K562 (cell line): ENCODE data around the gene DLGAP1. TPM values are rescaled to one million over a fixed set of nuclear protein-coding genes. Genes with fewer than 3 reads are reported as not detected.

ENCODE experiments used
- ARID2 ChIP-seq: fragments of 450-650 bp; IDR thresholded peaks from 2 replicates; pipeline ENCODE4 v1.6.1; 2017; ENCODE audit warnings: antibody characterized with exemption, mild to moderate bottlenecking
- BACH1 ChIP-seq: fragments of 200-800 bp; sonication (Bioruptor generic); IDR thresholded peaks from 2 replicates; pipeline ENCODE4 v1.6.1; 2016; ENCODE audit warnings: missing genetic modification characterization, missing compliant biosample characterization
- CBX3 ChIP-seq, 2 experiments: IDR thresholded peaks; 1 replicate in 1 of 2; 2 replicates in 1 of 2; pipeline ENCODE4 v1.6.1; 2012; ENCODE audit warnings: inconsistent platforms in 2 of 2, low read length in 2 of 2, borderline replicate concordance in 1 of 2, control low read depth in 1 of 2
- CBX5 ChIP-seq: IDR thresholded peaks from 2 replicates; pipeline ENCODE4 v1.6.1; 2014; ENCODE audit warnings: low read depth, borderline replicate concordance
- CHD4 ChIP-seq: fragments of 200-600 bp; sonication (generic); IDR thresholded peaks from 3 replicates; pipeline ENCODE4 v1.6.1; 2012; ENCODE audit warnings: low read depth, mild to moderate bottlenecking, mixed read lengths, low read length, inconsistent platforms; ENCODE audit not compliant: insufficient read depth, insufficient replicate concordance, poor library complexity, severe bottlenecking
- DPF2 ChIP-seq: fragments of 450-650 bp; IDR thresholded peaks from 2 replicates; pipeline ENCODE4 v1.6.1; 2016
- E2F5 ChIP-seq: sonication (generic); formaldehyde crosslinking; IDR thresholded peaks from 2 replicates; pipeline ENCODE4 v1.8.0; 2022; ENCODE audit warnings: mild to moderate bottlenecking, missing genetic modification reagents
- HCFC1 ChIP-seq: IDR thresholded peaks from 2 replicates; pipeline ENCODE4 v1.6.1; 2012; ENCODE audit warnings: low read depth, low read length, improper control_type of control experiment
- HDAC2 ChIP-seq: fragments of 450-650 bp; IDR thresholded peaks from 2 replicates; pipeline ENCODE4 v1.6.1; 2016; ENCODE audit warnings: mild to moderate bottlenecking
- HNRNPLL ChIP-seq: fragments of 200-400 bp; formaldehyde crosslinking; IDR thresholded peaks from 2 replicates; pipeline ENCODE4 v1.6.1; 2017; ENCODE audit warnings: low read length, low read depth, mild to moderate bottlenecking; ENCODE audit not compliant: poor library complexity, severe bottlenecking
- NFATC3 ChIP-seq: fragments of 450-650 bp; IDR thresholded peaks from 2 replicates; pipeline ENCODE4 v1.6.1; 2017; ENCODE audit warnings: mild to moderate bottlenecking
- POLR2AphosphoS2 ChIP-seq: IDR thresholded peaks from 2 replicates; pipeline ENCODE4 v1.6.1; 2012; ENCODE audit warnings: low read length, improper control_type of control experiment
- RBBP5 ChIP-seq: fragments of 200-600 bp; sonication (generic); IDR thresholded peaks from 2 replicates; pipeline ENCODE4 v1.6.1; 2012; ENCODE audit warnings: borderline replicate concordance, mild to moderate bottlenecking, low read length, control low read depth, inconsistent platforms; ENCODE audit not compliant: insufficient read depth, poor library complexity, severe bottlenecking
- SP1 ChIP-seq: sonication (generic); formaldehyde crosslinking; IDR thresholded peaks from 2 replicates; pipeline ENCODE4 v1.8.1; 2022; ENCODE audit warnings: mild to moderate bottlenecking, missing genetic modification reagents
- SRF ChIP-seq, 2 experiments: fragments of 250-450, 450-650 bp in 1 of 2; sonication (Bioruptor Pico) in 1 of 2; sonication (generic) in 1 of 2; formaldehyde crosslinking; IDR thresholded peaks; 2 replicates each; pipeline versions ENCODE4 v1.5.0 to v1.5.1; 2020 to 2022; ENCODE audit warnings: mild to moderate bottlenecking in 1 of 2, missing genetic modification reagents in 1 of 2
- ZNF165 ChIP-seq: fragments of 250-450 bp; sonication (Bioruptor Pico); IDR thresholded peaks from 2 replicates; pipeline ENCODE4 v1.4.0; 2020; ENCODE audit warnings: borderline replicate concordance
- ZNF408 ChIP-seq: fragments of 250-450 bp; sonication (Bioruptor Pico); IDR thresholded peaks from 2 replicates; pipeline ENCODE4 v1.4.0; 2020; ENCODE audit warnings: low read depth, mild to moderate bottlenecking, moderate library complexity
- ZNF77 ChIP-seq: fragments of 250-450 bp; sonication (Bioruptor Pico); IDR thresholded peaks from 2 replicates; pipeline ENCODE4 v1.5.0; 2020
- polyA plus RNA-seq, 8 experiments: library from polyadenylated mRNA; depleted of rRNA in 4 of 8; stranded (reverse) in 5 of 8; unstranded in 3 of 8; fragments of >200 nt; fragmentation: Nextera tagmentation in 2 of 8; fragmentation: Illumina TruSeq in 1 of 8; extraction: Ambion mirVana in 2 of 8; extraction: Trizol in 1 of 8; gene quantifications; 2 replicates each; pipeline versions ENCODE4 v1.2.1 to v1.2.3, GENCODE V29; 2011 to 2014; ENCODE audit warnings: inconsistent platforms in 1 of 8, missing spikeins in 1 of 8
- total RNA-seq, 7 experiments: library from RNA; depleted of rRNA in 6 of 7; stranded (reverse); fragments of >200 nt in 6 of 7; fragmentation: Illumina TruSeq in 2 of 7; extraction: Trizol in 2 of 7; gene quantifications; 2 replicates each; pipeline versions ENCODE4 v1.2.1 to v1.2.3, GENCODE V29; 2011 to 2021; ENCODE audit warnings: low replicate concordance in 1 of 7
- TF ChIP-seq, protein P1 (sequence below): fragments of 200-400 bp; formaldehyde crosslinking; IDR thresholded peaks from 2 replicates; pipeline ENCODE4 v1.6.1; 2017; ENCODE audit warnings: mild to moderate bottlenecking, low read depth, low read length, moderate library complexity
- TF ChIP-seq, protein P2 (sequence below): fragments of 450-650 bp; IDR thresholded peaks from 2 replicates; pipeline ENCODE4 v1.6.1; 2018; ENCODE audit warnings: mild to moderate bottlenecking, low read depth; ENCODE audit not compliant: partially characterized antibody
- TF ChIP-seq, protein P3 (sequence below): fragments of 200-800 bp; sonication (Bioruptor generic); IDR thresholded peaks from 2 replicates; pipeline ENCODE4 v1.6.1; 2017; ENCODE audit warnings: missing genetic modification characterization, missing compliant biosample characterization

The DLGAP1 gene
- total and polyA plus RNA-seq, 9 of the 15 experiments (the other 6 are each of a cell fraction or from before 2014, with no cell fraction given): 0.04 to 0.22 (median 0.08) TPM

- peak in 1 of 2 experiments; percentile 91; a peak in 2 of 4 replicates for TF ChIP-seq SRF (CRISPR knock-in tag; IDR thresholded peaks at IDR 0.05)
- peak; percentile 94 for TF ChIP-seq POLR2AphosphoS2
- TF ChIP-seq, protein P1, sequence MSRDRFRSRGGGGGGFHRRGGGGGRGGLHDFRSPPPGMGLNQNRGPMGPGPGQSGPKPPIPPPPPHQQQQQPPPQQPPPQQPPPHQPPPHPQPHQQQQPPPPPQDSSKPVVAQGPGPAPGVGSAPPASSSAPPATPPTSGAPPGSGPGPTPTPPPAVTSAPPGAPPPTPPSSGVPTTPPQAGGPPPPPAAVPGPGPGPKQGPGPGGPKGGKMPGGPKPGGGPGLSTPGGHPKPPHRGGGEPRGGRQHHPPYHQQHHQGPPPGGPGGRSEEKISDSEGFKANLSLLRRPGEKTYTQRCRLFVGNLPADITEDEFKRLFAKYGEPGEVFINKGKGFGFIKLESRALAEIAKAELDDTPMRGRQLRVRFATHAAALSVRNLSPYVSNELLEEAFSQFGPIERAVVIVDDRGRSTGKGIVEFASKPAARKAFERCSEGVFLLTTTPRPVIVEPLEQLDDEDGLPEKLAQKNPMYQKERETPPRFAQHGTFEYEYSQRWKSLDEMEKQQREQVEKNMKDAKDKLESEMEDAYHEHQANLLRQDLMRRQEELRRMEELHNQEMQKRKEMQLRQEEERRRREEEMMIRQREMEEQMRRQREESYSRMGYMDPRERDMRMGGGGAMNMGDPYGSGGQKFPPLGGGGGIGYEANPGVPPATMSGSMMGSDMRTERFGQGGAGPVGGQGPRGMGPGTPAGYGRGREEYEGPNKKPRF: no peak
- TF ChIP-seq, protein P2, sequence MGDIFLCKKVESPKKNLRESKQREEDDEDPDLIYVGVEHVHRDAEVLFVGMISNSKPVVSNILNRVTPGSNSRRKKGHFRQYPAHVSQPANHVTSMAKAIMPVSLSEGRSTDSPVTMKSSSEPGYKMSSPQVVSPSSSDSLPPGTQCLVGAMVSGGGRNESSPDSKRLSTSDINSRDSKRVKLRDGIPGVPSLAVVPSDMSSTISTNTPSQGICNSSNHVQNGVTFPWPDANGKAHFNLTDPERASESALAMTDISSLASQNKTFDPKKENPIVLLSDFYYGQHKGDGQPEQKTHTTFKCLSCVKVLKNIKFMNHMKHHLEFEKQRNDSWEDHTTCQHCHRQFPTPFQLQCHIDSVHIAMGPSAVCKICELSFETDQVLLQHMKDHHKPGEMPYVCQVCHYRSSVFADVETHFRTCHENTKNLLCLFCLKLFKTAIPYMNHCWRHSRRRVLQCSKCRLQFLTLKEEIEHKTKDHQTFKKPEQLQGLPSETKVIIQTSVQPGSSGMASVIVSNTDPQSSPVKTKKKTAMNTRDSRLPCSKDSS: no peak
- peak; percentile 85 for TF ChIP-seq SP1 (CRISPR knock-in tag)
- TF ChIP-seq BACH1: no peak
- TF ChIP-seq DPF2: no peak
- no peak for TF ChIP-seq NFATC3
- TF ChIP-seq ARID2: no peak
- TF ChIP-seq ZNF408: no peak
- TF ChIP-seq RBBP5: peak; percentile 55
- no peak for TF ChIP-seq ZNF77
- TF ChIP-seq ZNF165 (CRISPR knock-in tag): no peak
- peak; percentile 60 for TF ChIP-seq HCFC1
- TF ChIP-seq CBX5: no peak
- TF ChIP-seq E2F5 (CRISPR knock-in tag): no peak; the same call in 1 of the 2 replicates
- TF ChIP-seq, protein P3, sequence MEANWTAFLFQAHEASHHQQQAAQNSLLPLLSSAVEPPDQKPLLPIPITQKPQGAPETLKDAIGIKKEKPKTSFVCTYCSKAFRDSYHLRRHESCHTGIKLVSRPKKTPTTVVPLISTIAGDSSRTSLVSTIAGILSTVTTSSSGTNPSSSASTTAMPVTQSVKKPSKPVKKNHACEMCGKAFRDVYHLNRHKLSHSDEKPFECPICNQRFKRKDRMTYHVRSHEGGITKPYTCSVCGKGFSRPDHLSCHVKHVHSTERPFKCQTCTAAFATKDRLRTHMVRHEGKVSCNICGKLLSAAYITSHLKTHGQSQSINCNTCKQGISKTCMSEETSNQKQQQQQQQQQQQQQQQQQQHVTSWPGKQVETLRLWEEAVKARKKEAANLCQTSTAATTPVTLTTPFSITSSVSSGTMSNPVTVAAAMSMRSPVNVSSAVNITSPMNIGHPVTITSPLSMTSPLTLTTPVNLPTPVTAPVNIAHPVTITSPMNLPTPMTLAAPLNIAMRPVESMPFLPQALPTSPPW (CRISPR knock-in tag): no peak
- peak in 1 of 2 experiments; percentile 26; a peak in 1 of 3 replicates for TF ChIP-seq CBX3 (IDR thresholded peaks at IDR 0.05; ENCODE audit: borderline replicate concordance in 1 of 2, low read length in 2 of 2)
- TF ChIP-seq CHD4: no peak
- TF ChIP-seq HNRNPLL: peak; percentile 94
- TF ChIP-seq HDAC2: no peak
Measured at GRCh38 chr18:3447895-3448837, 1006.9 kb downstream of the DLGAP1 start (continued).
